Upper lobe of left lung (tissue), 4 donors: Measurements from ENCODE around the gene CYBRD1.

Experiments used
- POLR2A ChIP-seq, 4 donors: fragments of 450-650 bp; IDR thresholded peaks; one replicate each; pipeline ENCODE4 v1.5.1; 2016 to 2017; ENCODE audit warnings: antibody characterized with exemption in 4 of 4, mild to moderate bottlenecking in 2 of 4
- POLR2AphosphoS5 ChIP-seq, 2 donors: sonication (generic); formaldehyde crosslinking; IDR thresholded peaks; one replicate each; pipeline ENCODE4 v1.5.1; 2017; ENCODE audit warnings: antibody characterized with exemption in 2 of 2
- TF ChIP-seq, protein P1 (sequence below), 6 experiments: fragments of 450-650 bp in 4 of 6; fragments of 200-600 bp in 2 of 6; sonication (generic) in 2 of 6; IDR thresholded peaks; one replicate each; pipeline ENCODE4 v1.5.1; 2016 to 2019; ENCODE audit warnings: antibody characterized with exemption in 6 of 6

DNA sequence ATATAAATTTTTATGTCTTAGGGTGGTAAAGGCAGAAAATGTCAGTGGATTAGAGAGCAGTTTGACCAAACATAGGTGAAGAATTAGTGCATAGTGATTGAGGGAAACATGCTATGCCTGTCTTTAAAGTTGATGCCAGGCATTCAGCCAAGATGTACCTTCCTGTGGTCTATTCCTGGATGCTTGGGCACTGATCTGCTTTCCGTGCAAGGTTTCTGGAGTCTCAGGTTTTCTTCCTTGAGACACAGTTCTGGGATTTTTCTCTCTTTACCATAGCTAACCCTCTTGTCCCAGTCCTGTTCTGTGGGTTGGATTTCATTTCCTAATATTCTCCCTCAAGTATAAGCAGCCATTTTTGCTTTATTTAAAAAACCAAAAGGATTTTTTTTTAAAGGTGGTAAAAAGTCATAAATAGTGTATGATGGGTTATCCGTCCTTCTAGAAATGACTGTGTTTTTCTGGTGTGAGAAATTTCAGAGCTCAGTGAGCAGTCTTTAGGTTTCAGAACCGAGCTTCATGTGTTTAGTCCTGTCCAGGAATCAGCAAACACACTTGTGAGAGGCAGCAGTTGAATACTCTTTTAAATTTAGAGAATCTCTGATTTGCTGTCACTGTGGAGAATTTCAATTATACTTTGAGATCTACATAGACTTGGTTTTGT is 43.0 kb upstream of the CYBRD1 start:
- TF ChIP-seq, protein P1, sequence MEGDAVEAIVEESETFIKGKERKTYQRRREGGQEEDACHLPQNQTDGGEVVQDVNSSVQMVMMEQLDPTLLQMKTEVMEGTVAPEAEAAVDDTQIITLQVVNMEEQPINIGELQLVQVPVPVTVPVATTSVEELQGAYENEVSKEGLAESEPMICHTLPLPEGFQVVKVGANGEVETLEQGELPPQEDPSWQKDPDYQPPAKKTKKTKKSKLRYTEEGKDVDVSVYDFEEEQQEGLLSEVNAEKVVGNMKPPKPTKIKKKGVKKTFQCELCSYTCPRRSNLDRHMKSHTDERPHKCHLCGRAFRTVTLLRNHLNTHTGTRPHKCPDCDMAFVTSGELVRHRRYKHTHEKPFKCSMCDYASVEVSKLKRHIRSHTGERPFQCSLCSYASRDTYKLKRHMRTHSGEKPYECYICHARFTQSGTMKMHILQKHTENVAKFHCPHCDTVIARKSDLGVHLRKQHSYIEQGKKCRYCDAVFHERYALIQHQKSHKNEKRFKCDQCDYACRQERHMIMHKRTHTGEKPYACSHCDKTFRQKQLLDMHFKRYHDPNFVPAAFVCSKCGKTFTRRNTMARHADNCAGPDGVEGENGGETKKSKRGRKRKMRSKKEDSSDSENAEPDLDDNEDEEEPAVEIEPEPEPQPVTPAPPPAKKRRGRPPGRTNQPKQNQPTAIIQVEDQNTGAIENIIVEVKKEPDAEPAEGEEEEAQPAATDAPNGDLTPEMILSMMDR (IDR thresholded peaks at IDR 0.05): no peak
- no peak for TF ChIP-seq POLR2A (IDR thresholded peaks at IDR 0.05)
- TF ChIP-seq POLR2AphosphoS5 (IDR thresholded peaks at IDR 0.05): no peak
